Measurements from ENCODE around the gene HOXA11.

Gene HOXA11

GRCh38 chr7:27192546-27193334 is 7.7 kb upstream of the HOXA11 start:
- DNase-seq: peak; percentile 73

GRCh38 chr7:27191833-27192545 is 7.0 kb upstream of the HOXA11 start:
- peak; percentile 81 for DNase-seq

- DNase-seq: peak; percentile 53
Observed at GRCh38 chr7:27191161-27191731, 6.2 kb upstream of the HOXA11 start.

- DNase-seq: peak; percentile 45
Observed at GRCh38 chr7:27189997-27190748, 5.1 kb upstream of the HOXA11 start.

- DNase-seq: peak; percentile 85
Observed at GRCh38 chr7:27189295-27189996, 4.4 kb upstream of the HOXA11 start.

GRCh38 chr7:27188386-27189294 is 3.6 kb upstream of the HOXA11 start:
- DNase-seq: peak; percentile 72

- peak; percentile 59 for DNase-seq
Observed at GRCh38 chr7:27187475-27188385, 2.7 kb upstream of the HOXA11 start.

GRCh38 chr7:27186668-27187474 is 1.8 kb upstream of the HOXA11 start:
- DNase-seq: peak; percentile 64

- peak; percentile 53 for DNase-seq
Observed at GRCh38 chr7:27185854-27186667, 1.0 kb upstream of the HOXA11 start.

GRCh38 chr7:27184337-27185012 is 557 bp downstream of the HOXA11 start:
- peak; percentile 49 for DNase-seq

GRCh38 chr7:27183682-27184336 is 1.2 kb downstream of the HOXA11 start:
- peak; percentile 33 for DNase-seq

GRCh38 chr7:27182861-27183681 is 2.0 kb downstream of the HOXA11 start:
- DNase-seq: peak; percentile 39

- peak; percentile 50 for DNase-seq
Observed at GRCh38 chr7:27182285-27182841, 2.7 kb downstream of the HOXA11 start.

- peak; percentile 61 for DNase-seq
Observed at GRCh38 chr7:27181795-27182275, 3.2 kb downstream of the HOXA11 start.

All from EL (cell line).